ENCODE measurements around the gene ABHD12B.

- TF ChIP-seq CTCF (conservative IDR thresholded peaks at IDR 0.05; ENCODE audit: low read depth, low read length) = no peak
- no peak for TF ChIP-seq EZH2 (IDR thresholded peaks at IDR 0.05; ENCODE audit: borderline replicate concordance, low read depth, low read length, poor library complexity, severe bottlenecking)
These were observed 75.6 kb downstream of the ABHD12B start for GRCh38 chr14:50947446-50947845.

Measured in A673 (cell line).